GM10847 (cell line): ENCODE measurements around the gene SART3.
A peak's percentile ranks its signal among the peaks of the same experiment; 100 is the strongest.

Source experiments
- POLR2A ChIP-seq: IDR thresholded peaks from 2 replicates; pipeline ENCODE4 v1.6.1; 2011; ENCODE audit not compliant: insufficient read length; ENCODE audit errors: extremely low read depth

The SART3 gene

GRCh38 chr12:108575199-108575912 lies 14.4 kb upstream of the SART3 start:
- TF ChIP-seq POLR2A: no peak

DNA sequence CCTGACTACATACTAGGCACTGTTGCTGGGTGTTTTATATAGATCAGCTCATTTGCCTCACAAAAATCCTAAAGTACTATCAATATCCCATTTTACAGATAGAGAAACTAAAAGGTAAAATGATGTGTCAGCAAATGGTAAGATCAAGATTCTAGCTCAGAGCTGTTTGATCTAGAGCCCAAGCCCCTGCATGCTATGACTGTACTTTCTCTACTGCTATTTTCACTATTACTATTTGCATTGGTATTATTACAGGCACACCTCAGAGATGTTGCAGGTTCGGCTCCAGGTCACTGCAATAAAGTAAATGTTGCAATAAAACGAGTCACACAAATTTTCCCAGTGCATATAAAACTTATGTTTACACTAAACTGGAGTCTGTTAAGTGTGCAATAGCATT lies 12.3 kb upstream of the SART3 start:
- TF ChIP-seq POLR2A: no peak

DNA sequence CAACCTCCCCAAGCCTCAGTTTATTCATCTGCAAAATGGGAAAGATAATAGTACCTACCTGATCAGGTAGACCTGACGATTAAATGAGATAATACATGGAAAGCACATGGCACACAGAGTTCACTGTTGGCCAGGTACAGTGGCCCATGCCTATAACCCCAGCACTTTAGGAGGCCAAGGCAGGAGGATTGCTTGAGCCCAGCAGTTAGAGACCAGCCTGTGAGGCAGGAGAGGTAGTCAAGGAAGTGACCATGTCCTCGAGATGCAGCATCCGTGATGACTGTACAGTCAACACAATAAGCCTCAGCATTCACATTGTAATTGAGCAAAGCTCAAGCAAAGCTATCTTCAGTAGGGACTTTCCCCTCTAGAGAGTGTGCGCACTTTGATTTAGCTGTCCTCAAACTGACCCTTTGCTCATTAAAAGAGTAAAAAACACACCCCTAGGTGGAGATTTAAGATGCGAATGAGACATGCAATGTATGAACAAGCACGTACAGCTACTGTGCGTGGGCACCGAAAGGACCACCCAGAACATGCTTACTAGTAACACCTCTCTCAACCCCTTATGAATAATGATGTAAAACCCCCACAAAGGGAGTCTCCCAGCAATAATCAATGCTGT lies 11.3 kb upstream of the SART3 start:
- TF ChIP-seq POLR2A: no peak

DNA sequence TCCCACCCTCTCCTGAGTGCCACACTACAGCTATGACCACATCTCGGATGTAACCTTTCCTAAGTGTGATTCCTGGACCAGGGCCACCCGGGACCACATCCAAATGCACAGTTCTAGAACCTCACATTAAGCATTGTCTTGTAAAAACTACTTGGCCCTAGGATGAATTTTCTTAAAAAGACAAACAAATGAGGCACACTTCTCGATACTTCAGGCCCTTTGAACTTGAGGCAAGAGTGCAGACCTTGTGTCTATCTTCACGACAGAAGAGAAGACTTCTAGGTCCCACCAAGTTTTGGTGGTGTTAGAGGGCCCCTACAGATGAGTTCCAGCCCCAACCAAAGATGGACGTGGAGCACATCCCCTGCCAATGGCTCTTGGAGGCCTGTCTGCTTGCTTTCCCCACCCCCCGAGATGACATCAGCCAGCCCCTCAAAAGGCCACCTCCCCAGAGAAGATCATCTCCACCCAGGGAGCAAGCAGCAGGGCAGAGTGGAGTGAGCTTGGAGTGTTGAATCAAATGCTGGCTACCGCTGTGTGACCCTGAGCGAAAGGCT lies 10.7 kb upstream of the SART3 start:
- TF ChIP-seq POLR2A: no peak

DNA sequence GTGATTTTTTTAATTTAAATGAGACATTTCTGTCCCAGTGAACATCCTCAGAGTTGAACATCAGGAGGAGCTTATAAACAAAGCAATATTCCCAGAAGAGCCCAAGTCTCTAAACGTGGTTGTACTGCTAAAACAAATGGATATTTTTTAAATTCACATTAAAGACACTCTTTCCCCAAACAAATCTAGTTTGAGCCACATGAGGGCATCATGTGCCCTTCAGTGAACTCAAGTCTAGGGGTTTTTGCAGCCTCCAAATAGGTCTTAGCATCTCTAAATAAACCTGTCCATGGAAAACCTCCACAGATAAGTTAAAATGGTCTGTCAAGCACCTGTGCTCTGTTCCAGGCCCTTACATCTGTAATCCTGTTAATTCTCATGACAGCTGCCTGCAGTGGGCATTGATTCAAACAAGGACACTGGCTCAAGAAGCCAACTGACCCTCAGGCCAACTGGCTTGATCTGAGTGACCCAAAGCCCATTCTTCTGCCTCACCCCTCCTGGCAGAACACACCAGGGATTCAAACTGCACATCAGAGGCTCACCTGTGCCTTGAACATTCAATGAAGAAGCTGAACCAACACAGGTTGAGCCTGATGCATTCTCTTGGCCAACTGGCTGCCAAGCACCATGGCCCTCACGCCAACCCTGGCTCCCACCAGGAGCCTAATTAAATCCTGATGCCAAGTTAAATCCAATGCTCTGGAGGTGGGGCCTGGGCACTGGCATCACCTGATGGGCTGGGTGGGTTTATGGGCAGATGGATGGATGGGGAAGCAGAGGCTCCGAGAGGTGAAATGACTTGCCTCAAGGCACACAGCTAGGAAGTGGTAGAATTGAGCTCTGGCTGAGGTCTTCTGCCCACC lies 10.0 kb upstream of the SART3 start:
- TF ChIP-seq POLR2A: no peak

DNA sequence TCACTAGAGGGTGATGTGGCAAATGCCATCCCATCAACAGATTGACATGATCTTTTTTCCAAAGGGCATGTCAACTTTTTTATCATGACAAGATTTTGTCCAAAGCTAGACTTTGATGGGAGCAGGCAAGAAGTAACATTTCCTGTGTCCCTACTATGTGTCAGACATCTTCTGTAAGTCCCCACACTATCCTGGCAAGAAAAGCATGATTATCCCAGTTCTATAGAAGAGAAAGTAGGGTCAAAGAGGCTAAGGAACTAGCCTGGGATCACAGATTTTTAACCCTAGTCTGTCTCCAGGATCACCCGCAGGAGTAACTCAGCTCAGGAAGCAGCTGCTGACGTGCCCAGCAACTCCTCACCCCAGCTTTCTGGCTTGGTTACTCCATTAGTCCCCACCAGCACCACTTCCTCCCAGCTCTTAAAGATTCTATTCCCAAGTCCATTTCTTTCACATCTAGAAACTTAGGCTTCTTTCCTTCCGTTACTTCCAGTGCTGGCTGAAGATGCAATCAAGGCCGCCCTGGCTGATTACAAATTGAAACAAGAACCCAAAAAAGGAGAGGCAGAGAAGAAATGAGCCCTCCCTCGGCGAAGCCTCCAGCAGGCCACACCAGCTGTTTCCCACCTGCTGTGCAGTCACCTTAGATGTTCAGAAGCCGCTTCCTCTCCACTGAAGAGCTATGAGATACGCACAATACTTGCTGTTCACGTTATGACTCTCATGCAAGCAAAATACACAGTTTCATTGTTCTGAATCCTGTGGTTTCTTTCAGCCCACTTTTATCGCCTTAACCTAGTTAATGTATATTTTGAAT lies 7.6 kb upstream of the SART3 start:
- TF ChIP-seq POLR2A: no peak

DNA sequence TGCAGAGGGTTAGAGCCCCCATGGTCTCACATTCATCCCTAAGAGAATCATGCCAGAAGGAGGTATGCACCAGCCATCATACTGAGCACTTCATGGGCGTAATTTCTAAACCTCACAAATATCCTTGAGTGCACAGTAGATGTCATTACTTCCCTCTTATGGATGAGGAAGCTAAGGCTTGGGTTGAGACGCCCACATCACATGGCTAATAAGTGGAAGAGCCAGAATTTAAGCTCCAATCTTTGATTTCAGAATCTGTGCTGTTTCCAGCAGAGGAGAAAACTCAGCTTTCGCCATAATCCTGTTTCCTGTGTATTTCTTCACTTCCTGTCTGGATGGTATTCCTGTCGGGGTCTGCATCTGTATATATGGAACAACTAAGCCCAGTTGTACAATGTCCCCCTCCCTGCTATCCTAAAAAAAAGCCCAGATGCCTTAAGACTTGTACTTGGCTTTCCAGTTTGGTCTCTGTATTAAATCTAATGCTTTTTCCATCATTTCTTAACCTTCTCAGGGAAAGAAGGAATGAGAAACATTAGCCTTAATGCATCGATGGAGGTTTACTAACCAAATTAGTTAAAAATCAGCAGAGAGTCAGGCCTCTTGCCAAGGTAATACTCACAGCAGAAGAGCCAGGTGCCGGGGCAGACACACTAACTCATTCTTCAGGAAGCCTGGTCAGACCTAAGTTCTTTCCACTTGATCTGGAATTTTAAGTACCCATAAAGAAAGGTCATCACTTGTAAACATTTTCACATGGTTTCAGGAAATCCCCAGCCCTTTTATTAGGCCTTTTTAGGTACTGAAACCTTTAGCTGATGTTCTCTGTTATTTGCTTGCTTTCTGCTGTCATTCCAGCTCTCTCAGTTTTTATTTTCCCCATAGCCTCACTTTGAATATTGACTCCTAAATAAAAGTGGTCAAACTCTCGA lies 6.7 kb upstream of the SART3 start:
- TF ChIP-seq POLR2A: no peak

GRCh38 chr12:108566452-108566851 lies 5.5 kb upstream of the SART3 start:
- TF ChIP-seq POLR2A: no peak

- no peak for TF ChIP-seq POLR2A
These were observed 5.0 kb upstream of the SART3 start for GRCh38 chr12:108565976-108566375.

DNA sequence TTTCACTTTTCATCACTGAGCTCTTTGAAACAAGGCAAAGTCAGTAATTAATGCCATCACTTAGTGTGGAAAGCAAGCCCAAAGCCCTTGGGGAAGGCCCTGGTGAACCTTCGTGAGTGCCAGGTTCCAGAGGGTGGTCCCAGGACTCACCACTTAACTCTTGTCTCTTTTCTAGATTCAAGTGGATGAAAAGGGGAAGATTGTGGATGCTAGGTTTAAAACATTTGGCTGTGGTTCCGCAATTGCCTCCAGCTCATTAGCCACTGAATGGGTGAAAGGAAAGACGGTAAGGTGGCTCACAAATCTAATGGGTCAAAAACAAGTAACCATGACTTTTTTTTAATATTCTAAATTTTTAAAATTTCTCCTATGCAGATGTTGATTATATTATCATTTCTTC lies 4.2 kb upstream of the SART3 start:
- no peak for TF ChIP-seq POLR2A

DNA sequence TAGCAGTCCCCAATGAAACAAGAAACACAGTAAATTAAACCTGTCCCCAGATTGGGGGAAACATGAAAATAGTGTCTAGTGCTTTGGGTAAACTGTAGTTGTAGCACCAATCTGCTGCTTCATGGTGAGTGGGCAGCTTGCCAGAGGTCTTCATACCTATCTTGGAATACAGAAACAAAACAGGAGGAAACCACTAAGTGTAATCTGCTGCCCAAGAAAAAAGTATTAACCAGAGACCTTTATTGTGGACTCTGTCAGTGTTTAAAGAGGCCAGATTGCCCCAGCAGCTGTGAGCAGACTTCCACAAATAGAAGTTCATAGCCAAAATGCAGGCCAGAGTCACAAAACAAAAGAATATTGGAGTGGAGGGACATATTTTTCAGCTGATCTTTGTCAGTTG lies 3.8 kb upstream of the SART3 start:
- no peak for TF ChIP-seq POLR2A

DNA sequence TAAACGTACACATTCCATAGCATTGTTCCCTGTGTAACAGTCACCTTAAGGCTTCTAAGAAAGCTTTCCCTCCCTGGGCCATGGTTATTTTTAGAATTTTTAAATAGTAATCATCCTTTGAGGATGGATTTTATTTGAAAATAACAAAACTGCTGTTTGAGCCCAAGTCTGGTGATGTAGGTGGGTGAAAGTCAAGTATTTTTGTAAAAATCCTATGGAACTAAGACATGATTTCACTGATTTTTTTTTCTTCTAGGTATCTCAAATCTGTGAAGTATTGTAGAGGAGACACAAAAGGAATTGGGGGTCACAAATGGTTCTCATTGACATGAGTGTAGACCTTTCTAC lies 2.8 kb upstream of the SART3 start:
- no peak for TF ChIP-seq POLR2A

DNA sequence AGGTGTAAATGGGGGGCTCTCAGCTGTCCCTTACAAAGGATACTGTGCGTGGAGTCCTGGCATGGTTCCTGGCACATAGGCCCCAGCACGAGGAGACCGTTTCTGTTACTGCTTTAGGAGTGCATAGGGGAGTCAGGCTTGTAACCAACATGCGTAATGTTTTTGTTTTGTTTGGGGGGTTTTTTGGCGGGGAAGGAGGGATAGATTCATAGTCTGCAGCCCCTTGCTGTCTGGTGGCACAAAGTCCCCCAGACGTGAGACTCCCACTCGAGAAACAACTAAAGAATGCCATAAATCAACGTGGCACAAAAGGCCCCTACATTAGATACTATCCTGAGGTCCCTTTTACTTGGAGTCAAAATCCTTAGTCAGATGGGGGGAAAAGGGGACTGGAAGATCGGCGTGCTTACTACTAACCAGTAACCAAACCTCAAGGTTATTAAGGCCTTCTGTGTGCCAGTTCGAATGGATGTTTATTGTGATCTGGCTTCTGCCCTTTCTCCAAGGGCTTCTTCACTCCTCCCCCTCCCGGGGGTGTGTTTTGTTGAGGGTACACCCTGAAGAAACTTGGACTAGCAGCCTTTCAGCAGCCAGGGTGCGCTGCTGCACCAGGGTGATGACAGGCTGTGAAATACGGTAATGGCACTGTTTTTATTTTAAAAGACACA lies 2.3 kb upstream of the SART3 start:
- peak; percentile 4 for TF ChIP-seq POLR2A

DNA sequence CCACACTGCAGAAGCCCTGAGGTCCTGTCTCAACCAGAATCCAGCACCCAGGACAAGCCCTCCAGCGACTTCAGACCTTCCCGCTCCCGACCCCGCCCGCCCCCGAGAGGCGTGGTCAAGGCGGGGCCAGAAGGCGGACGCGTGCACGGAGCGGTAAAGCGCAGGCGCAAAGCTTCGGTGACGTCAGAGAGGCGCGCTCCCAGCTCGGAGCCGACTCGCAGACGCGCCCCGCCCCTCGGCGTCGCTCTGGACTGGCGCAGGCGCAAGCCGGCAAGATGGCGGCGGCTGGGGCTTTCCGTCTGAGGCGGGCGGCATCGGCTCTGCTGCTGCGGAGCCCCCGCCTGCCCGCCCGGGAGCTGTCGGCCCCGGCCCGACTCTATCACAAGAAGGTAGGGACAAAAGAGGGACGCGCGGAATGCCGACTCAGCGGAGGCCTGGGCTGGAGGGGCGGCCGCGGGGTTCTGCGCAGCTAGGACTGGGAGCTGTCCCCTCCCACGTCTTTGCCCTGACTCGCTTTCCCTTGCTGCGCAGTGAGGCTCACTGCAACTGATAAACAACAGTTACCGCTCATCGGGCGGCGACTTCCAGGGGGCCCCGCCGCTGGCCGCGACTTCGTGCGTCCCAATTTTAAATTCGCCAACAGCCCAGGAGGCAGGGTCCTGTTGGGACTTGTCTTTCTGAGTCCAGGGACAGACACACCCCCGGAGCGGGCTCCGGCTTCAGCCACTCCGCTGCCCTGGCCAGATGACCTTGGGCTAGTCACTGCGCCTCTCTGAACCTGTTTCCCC lies 1.6 kb upstream of the SART3 start, which contains the start of gene ISCU:
ISCU (plus strand) TSS at position 249 of the 788 bp plus-strand sequence; CDS start at position 276, 27 bp downstream.
- peak; percentile 94 for TF ChIP-seq POLR2A
